Stimulated activated CD4-positive, alpha-beta T cell treated with anti-CD3 and anti-CD28 coated beads, Interleukin-2, amount 100 ng/mL, for 24 hours (primary cell): ENCODE measurements around the gene ETV5.
"Not testable (repeated sequence)": the region's sequence is repeated elsewhere in the genome, so short reads cannot be mapped to it uniquely, and the experiment has no call there.

Experiments used
- DNase-seq, 2 donors: peaks; one replicate each; pipeline ENCODE4 v3.0.0-alpha.2; 2020

The ETV5 gene

DNA sequence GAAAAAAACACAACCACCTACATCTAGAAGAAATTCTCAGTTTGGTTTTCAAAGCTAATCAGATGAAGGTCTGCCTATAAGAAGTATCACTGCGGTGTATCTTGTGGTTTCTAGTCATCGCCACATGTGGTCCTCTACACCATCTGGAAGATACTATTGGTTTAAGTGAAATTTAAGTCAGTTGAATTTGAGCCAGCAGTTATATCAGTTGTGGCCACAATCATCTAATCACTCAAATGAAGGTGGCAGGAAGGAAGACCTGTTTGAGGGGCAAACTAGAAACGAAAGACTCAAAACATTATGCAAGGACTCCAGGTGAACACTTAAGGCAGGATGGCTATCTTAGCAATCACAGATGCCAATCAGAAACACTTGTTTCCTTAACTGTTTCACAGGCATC is 48.7 kb downstream of the ETV5 start:
- peak in 1 of 2 donors; percentile 19 for DNase-seq

DNA sequence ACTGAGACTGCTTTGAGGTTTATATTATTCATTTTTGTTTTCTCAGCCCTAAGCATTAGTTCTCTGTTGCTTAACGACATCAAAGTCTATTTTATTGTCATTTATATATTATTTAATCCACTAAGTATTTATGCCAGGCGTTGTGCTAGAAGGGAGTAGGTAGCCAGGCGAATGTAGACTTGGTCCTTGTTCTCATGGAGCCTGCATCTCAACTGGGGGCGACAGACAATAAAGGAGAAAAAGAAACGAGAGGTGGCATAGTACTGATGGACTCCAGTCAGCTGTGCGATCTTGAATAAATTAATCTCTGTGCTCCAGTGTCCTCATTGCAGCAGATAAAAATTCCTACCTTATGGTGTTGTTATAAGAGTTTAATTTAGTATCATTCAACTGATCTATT is 49.7 kb downstream of the ETV5 start:
- no peak for DNase-seq

DNA sequence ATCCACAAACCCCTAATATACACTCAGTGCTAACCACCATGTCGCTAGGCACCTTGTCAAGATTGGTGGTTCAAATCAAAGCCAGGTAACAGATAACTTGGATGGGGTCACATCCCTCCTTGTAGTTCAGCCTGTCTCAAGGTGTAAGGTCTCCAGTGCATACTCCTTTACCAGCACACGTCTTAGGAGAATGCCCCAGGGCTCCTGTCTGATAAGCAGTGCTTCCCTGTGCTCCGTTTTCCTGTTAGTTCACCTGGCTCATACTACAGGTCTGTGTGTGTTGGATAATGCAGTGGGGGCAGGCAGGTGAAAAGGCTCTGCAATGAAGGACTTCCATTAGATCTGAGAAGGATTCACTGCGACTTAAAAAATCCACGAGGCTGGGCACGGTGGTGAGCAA is 50.7 kb downstream of the ETV5 start:
- DNase-seq: no peak

DNA sequence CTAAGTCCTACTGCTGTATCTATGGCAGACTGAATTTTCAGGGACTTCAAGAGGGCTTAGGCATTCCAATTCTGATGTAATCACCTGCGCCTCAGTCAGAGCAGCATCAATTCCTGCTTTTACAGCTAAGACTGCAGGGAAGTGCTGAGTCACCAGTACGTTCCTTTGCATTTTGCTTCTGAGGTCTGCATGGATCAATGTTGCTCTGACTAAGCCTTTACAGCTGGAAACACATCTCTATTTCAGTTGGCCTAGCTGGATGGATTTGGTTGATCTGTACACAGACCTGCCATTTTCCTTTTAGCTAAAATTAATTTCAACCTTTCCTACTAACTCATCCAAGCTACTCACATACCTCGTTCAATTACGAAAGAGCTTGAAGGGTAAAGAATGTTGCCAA is 51.3 kb downstream of the ETV5 start:
- DNase-seq: no peak

DNA sequence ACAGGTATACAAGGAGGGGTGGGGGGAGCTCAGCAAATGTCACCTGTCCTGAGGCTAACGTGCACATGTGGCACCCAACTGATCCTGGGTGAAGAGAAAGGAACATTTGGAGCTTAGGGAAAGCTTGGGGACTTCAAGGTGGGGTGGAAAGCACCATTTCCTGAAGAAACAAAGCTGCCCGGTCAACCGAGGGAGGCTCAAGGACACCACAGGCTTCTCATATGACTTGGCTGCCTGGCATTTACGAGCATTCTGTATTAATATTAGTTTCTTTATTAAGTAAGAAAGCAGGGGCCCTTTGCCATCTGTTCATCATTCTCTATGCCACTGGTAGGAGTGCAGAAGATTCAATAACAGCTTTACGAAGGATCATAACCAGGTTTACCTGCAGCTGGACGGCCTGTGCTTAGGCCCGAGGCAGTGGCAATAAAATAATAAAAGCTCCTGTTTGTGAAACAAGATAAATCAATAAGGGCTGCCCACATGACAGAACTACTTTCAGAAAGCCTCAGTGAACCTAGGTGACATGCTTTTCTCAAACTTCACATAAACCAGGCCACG is 54.0 kb downstream of the ETV5 start:
- no peak for DNase-seq

DNA sequence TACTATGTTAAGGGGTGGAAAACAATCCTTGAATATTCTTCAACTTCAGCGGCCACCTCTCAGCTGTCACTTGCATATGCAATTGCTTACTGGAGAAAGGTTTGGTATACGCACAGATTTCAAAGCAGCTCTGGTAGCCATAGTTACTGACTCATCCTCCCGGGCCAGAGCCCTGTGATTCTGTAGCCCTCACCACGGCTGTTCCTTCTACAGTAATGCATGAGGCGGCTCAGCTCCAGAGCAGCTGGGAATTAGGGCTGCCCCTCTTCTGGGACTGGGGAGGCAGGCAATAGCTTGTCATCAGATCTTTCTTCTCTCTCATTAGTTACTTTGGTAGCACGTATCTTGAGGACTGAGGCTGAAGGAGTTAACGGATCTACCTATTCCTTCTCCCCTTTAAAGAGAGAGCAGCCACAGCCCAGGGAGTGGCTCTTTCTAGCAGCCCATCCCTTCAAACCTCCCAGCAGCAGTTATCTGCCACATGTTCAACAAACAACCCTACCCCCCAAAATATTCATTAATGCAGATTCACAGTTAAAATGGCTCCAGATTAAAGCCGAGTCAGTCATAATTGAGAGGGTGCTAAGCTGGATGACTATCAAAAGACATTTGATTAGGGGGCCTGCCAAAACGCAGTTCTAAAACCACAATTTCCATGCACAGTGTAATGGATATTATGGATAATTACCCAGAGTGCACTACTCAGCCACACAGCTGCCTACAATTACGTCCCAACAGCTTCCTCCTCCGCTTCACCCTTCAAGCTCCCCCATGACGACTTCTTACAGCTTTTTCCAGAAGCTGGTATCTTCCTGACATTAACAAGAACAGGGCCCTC is 54.7 kb downstream of the ETV5 start:
- no peak for DNase-seq

DNA sequence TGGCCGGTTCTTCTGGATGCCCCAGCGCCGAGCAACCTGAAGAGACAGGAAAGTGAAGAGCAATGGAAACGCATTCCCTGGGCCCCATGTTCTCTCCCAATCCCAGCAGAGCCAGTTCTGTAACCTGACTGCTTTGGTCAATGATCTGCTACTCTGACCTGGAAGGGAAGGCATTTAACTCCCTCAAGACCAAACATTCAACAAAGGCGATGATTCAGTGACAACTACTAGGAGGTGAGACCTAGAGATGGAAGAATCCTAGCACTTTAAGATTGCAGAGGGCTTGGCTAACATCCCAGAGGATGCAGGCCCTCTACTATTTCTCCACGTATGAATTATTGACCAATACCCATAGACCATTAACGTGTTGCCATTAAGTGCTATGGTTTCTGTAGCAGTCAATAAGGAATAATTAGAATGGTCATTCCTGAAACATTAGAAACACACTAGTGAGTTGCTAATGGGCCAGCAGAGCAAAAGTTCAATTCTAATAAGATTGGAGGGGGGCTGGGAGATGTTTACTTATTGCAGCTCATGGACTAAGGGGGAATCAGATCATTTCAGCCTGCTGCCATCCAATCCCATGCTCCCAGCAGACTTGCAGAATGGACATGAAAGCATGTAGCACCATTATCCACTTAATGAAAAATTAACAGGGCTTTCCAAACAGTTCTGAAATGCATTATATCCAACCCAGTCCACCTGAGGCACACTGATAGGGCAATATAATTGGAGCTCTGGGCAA is 56.6 kb downstream of the ETV5 start:
- no peak for DNase-seq

DNA sequence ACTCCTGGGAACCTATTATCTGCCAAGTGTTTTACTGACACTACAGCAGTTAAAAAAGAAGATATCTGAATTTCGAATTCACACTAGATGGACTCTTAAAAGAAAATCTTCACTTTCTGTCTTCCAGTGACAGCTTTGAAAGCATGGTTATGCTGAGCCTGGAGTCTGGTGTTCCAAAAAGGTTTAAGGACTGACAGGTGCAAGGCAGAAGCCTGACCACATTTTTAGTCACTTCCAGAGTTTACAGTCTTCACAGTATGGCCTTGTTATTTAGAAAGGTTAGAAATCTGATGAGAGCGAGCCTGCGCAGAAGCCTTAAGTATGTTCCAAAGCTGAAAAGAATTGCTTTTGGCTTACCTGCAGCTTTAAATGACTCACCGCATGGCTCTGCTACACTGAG is 59.9 kb downstream of the ETV5 start:
- DNase-seq: no peak

DNA sequence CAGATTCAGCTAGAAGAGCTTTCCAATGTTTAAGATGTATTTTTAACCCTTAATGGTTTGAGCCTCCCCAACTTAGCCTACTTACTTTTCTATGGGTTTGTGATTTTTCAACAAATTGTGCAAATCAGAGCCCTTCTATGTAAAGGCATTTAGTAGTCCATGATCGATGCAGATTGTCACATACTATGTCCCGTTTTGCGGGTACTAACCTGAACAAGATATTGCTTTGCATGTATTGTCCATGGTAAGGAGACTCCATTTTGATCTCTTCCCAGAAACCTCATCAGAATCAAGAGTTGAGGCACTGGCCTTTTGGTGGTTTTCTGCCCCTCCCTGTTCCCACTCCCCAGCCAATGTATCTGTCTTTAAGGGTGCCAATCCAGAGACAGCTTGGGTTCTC is 60.8 kb downstream of the ETV5 start:
- DNase-seq: no peak

DNA sequence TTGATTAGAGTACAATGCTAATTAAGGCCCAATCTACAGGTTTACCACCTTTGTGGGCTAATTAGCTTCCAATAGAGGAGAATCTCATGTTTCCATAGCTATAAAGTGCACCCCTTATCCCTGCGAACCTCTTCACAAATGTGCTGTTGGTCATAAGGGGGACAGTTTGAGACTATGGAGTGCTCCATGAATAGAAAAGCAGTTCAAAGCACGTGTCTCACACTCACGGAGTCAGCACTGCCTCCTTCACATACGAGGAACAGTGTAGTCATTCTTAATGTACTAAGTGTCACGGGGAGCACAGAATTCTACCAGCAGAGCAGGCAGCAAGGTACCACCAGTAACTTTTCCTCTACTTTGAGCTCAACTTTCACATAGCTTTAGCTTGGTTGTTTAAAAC is 62.1 kb downstream of the ETV5 start:
- DNase-seq: no peak

DNA sequence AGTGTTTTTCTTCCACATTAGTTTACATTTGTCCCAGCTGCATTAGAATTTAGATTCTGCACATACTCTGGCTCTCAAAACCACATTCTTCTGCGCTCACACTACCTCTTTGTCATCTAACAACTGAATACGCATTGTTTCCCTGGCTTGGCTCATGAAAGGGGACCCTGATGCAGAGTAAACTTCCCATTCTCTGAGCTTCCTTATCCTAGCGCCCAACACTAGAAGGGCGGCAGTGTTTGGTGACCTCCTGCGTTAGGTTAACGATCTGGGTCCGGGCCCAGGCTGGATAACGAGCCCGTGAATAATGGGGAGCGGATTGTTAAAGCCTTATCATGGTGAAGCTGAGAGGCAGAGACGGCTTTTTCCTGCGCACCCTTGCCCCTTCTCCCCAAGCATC is 63.9 kb downstream of the ETV5 start:
- no peak for DNase-seq

DNA sequence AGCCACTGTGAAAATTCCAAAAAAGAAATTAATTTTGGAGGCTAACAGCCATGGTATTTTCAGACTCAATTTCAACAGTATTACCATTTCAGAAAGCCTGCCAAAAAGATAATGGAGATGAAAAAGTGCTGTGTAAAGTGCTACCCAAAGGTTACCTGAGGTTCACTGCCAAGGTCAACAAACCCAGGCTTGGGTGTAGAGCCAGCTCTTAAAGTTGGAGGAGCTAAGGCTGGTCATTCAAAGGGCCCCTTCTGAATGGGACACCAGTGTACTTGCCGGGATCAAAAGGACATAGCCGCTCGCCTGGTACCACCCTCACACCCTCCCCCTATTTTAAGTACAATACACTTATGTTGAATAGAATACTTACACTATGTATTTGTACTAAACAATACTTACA is 64.5 kb downstream of the ETV5 start:
- DNase-seq: no peak

DNA sequence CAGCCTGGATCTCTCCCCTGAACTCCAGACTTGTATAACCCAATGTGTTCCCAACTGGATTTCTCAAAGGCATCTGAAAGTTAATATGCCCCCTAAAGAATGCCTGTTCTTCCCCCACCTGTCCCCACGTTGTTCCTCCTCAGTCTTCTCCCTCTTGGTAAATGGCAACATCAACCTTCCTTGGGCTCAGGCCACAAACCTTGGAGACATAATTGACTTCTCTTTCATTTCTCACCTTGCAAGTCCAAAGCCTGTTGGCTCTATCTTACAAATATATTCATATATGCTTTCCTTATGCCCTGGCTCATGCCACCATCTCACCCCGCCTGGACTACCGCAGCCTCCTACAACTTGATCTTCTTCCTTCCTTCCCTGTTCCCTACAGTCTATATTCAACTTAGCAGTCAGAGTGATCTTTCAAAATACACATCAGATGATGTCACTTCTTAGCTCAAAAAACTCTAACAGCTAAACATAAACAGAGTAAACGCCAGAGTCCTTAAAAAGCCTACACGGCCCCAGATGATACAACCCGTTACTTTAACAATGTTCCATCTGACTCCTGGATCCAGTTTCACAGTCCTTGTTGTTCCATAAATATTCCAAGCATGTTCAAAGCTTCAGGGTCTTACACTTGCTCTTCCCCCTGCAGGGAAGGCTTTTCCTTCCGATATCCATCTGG is 66.2 kb downstream of the ETV5 start:
- DNase-seq: no peak

DNA sequence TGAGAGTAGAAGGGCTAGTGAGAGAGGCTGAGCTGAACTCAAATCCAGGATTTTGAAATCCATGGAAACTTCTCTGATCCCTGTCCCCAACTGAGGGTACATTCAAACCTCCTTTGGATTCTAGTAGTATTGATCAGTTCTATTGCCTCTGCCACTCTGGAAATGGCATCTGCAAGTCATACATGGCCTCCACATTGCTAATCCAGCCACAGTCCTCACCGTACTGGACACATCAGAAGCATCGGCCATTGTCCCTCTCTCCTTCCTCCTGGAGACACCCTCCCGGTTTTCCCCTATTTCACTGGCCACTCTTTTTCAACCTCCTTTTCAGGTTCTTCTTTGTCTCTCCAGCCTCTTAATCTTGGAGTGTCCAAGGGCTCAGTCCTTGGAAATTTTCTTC is 66.9 kb downstream of the ETV5 start:
- no peak for DNase-seq

DNA sequence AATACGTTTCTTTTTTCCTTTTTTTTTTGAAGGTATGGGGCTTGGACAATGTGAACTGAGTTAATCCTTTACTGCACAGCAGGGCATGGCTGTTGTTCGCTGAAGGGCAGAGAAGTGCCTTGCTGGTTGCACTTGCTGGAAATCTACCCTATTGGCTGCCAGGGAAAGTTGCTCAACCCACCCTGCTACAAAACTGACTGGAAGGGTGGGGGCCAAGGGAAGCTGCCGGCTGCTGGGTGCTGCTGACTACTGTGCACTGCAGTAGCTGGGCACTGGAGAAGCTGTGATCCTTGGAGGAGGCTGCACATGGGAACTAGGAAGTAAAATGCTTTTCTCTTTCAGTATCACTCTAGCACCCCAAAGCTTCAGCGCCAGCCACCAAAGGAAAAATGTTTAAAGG is 70.5 kb downstream of the ETV5 start:
- no peak for DNase-seq

DNA sequence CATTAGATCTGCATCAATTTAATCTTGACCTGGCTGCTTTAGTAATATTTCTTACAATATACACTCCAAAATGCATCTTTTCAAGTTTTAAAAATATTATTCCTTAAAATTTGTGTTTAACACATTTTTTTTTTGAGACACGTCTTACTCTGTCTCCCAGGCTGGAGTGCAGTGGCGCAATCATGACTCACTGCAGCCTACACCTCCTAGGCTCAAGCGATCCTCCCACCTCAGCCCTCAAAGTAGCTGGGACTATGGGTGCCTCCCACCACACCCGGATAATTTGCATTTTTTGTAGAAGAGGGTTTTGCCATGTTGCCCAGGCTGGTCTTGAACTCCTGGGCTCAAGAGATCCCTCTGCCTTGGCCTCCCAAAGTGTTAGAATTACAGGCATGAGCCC is 73.6 kb downstream of the ETV5 start:
- no peak for DNase-seq

DNA sequence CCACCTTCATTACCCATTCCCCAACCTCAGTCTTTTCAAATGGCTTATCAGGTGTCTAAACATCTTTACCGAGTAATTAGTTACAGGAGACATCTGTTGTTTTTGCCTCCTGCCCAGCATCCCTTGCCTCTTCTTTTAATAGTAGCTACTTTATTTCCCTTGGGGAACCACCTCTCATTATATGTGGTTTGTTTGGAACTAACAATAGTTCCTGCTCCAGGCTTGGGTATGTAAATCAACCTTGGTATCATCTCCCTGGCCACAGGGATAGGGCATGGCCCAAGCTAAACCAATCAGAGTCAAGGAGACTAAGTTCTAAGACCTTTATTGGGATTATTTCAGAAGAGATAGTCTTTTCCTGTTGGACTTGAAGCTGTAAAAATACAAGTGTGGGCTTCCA is 76.6 kb downstream of the ETV5 start:
- DNase-seq: no peak

DNA sequence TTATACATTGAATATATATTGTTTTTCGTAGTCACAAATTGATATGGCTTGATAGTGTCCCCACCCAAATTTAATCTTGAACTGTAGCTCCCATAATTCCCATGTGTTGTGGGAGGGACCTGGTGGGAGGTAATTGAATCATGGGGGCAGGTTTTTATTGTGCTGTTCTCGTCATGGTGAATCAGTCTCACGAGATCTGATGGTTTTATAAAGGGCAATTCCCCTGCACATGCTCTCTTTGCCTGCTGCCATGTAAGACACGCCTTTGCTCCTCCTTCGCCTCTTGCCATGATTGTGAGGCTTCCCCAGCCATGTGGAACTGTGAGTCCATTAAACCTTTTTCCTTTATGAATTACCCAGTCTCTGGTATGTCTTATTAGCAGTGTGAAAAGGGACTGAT is 82.9 kb downstream of the ETV5 start:
- not testable (repeated sequence) for DNase-seq

DNA sequence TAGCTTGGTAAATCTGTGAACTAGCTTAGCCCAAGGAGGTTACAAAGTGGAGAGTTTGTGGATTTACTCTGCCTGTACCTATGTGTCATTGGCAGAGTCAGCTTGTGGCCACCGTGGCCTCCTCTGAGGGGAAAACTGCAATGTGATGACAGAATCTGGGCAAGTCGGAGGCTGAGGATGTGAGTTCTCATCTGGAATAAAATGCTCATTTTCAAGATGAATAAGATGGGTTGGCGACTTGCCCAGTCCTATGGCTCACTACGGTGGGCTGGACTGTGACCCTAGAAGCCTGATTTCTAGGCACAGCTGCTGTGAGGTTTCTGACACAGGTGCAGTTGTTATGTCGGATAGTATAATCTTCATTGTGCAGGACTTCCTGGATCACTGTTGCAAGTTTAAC is 83.7 kb downstream of the ETV5 start:
- DNase-seq: peak; percentile 30 to 48

DNA sequence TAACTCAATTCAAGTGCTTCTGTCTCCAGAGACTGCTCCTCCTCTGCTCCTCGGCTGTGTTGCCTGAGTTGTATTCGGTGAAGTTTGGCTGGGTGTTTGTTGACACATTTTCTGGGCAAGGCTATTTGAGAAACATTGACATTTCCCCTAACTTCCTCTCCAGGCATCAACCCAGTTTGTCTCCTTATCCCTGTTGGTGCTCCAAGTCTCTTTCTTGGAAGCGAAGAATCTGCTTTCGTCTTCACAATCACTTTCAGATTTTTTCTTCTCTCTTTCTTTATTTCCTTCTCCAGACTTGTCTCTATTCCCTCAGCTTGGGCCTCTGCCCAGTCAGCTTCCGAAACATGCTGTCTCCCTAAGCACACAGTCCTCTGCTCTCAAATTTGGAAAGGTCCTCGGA is 84.7 kb downstream of the ETV5 start:
- no peak for DNase-seq

DNA sequence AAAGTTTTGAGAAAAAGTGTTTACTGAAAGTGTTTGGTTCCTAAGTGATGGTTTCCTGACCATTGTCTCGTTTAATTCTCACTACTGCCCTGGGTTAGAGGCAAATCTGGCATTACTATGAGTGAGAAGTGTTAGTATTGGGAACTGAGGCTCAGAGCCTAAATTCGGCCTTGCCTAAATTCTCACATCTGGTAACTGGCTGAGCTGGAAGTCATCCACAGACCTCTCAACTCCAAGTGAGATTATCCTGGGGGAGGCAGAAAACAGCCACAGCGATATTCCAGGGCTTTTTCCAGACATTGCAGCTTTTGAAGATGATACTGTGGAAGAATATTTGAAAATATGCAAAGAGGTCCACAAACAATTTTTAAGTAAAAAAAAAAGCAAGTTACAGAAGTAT is 86.0 kb downstream of the ETV5 start:
- no peak for DNase-seq

DNA sequence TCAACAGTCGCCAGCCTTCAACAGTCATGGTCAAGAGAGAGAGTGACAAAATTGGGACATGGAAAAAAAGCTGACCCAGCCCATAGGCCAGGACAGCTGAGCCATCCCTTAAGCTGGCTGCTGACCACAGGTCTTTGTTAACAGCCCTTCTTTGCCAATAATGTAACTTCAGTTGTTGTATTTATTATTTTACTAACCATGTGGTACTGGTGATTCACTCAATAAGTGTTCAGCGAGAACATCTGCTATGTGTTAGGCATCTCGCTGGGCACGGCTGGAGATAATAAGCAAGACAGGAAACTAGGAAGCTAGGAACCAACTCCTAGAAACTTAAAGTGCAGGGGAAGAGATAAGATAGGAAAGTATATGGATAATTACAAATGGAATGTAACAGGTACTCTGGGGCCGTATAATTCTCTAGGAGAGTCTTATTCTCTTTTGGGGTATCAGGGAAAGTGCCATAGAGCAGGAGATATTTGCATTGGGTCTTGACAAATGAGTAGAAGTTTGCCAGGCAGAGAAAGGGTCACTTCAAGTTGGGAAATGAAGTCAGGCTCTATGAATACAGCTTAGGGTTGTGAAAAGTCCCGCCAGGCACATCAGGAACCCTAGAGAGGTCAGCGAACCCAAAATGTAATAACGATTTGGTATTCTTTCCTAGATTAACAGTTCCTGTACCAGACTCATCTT is 87.1 kb downstream of the ETV5 start:
- DNase-seq: no peak

DNA sequence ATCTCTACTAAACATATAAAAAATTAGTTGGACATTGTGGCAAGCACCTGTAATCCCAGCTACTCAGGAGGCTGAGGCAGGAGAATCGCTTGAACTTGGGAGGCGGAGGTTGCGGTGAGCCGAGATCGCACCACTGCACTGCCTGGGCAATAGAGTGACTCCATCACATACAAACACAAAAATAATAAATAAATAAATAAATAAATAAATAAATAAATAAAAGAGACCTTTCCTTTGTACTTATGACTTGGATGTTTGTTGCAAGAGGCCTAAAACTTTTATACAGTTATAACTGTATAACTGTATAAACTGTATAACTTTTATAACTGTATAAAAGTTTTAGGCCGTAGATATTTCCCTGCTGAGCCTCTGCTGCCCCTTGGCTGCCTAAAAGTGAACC is 87.6 kb downstream of the ETV5 start:
- DNase-seq: not testable (repeated sequence)
